H1 (cell line): ENCODE results near the gene LRTM2. TPM values are rescaled to one million over a fixed set of nuclear protein-coding genes. Genes with fewer than 3 reads are reported as not detected.

Source experiments
- CTCF ChIA-PET: fragments of 300-600 bp; sonication (Branson Sonifier 250); formaldehyde crosslinking; loops from one replicate; lab custom pipeline; 2021; ENCODE audit not compliant: partially characterized antibody; lab: Charles Lee
- POLR2A ChIA-PET: fragments of 300-600 bp; sonication (Branson Sonifier 250); formaldehyde crosslinking; loops from one replicate; lab custom pipeline; 2021; ENCODE audit warnings: inconsistent platforms; ENCODE audit not compliant: partially characterized antibody; lab: Charles Lee
- DNase-seq, 2 experiments: peaks; one replicate each; pipeline versions ENCODE4 v3.0.0 to v3.0.0-alpha.2; 2010 to 2022; ENCODE audit warnings: low spot score in 2 of 2, low read depth in 1 of 2, mixed read lengths in 1 of 2
- FAIRE-seq: peaks from 2 replicates; lab custom pipeline; 2011; peaks lifted over from hg19 to GRCh38; lab: Jason Lieb, UNC
- H2AFZ ChIP-seq: 2 replicates; pipeline ENCODE4 v1.8.1; 2012; ENCODE audit warnings: low read length, inconsistent platforms
- H2AK5ac ChIP-seq: 2 replicates; pipeline ENCODE4 v1.6.1; 2013; ENCODE audit warnings: low read depth, low read length
- H2BK120ac ChIP-seq: replicated peaks from 2 replicates; pipeline ENCODE3; 2013; ENCODE audit warnings: low read depth, low read length, inconsistent platforms
- H2BK12ac ChIP-seq: 2 replicates; pipeline ENCODE4 v1.6.1; 2013; ENCODE audit warnings: low read depth, low read length
- H2BK15ac ChIP-seq: 2 replicates; pipeline ENCODE4 v1.6.1; 2013; ENCODE audit warnings: low read length
- H2BK20ac ChIP-seq: 2 replicates; pipeline ENCODE4 v1.6.1; 2013; ENCODE audit warnings: low read length
- H2BK5ac ChIP-seq: 2 replicates; pipeline ENCODE4 v1.6.1; 2013; ENCODE audit warnings: low read depth, low read length
- H3K14ac ChIP-seq: 2 replicates; pipeline ENCODE4 v1.6.1; 2013; ENCODE audit warnings: inconsistent platforms; ENCODE audit not compliant: insufficient read length
- H3K18ac ChIP-seq: 2 replicates; pipeline ENCODE4 v1.6.1; 2013; ENCODE audit warnings: low read length; ENCODE audit errors: extremely low read depth
- H3K23ac ChIP-seq: 2 replicates; pipeline ENCODE4 v1.6.1; 2013; ENCODE audit warnings: inconsistent platforms; ENCODE audit not compliant: insufficient read length
- H3K23me2 ChIP-seq: 2 replicates; pipeline ENCODE4 v1.6.1; 2013; ENCODE audit warnings: low read depth, low read length
- H3K27ac ChIP-seq: 2 replicates; pipeline ENCODE4 v1.6.1; 2011; ENCODE audit warnings: low read depth, low read length, inconsistent platforms
- H3K27me3 ChIP-seq, 4 experiments: replicated peaks in 1 of 4; 1 replicate in 1 of 4; 2 replicates in 3 of 4; pipeline versions ENCODE4 v1.6.1 to v1.8.1; 2011 to 2013; ENCODE audit warnings: low read length in 3 of 4, mild to moderate bottlenecking in 3 of 4, inconsistent platforms in 2 of 4, mixed read lengths in 2 of 4, moderate library complexity in 1 of 4; ENCODE audit not compliant: control insufficient read depth in 3 of 4, insufficient read depth in 3 of 4; ENCODE audit errors: extremely low read depth in 1 of 4
- H3K36me3 ChIP-seq, 4 experiments: 2 replicates each; pipeline versions ENCODE4 v1.6.1 to v1.8.1; 2011 to 2013; ENCODE audit warnings: mild to moderate bottlenecking in 4 of 4, low read length in 3 of 4, moderate library complexity in 2 of 4, control low read depth in 1 of 4, inconsistent platforms in 1 of 4; ENCODE audit not compliant: insufficient read depth in 4 of 4, control insufficient read depth in 2 of 4
- H3K4ac ChIP-seq: replicated peaks from 2 replicates; pipeline ENCODE3; 2013; ENCODE audit warnings: low read length, low read depth, mixed read lengths, inconsistent platforms; ENCODE audit not compliant: insufficient read length
- H3K4me1 ChIP-seq, 4 experiments: replicated peaks in 1 of 4; 1 replicate in 1 of 4; 2 replicates in 3 of 4; pipeline versions ENCODE4 v1.6.1 to v1.8.1; 2011 to 2013; ENCODE audit warnings: low read length in 3 of 4, inconsistent platforms in 2 of 4, mixed read lengths in 1 of 4; ENCODE audit not compliant: insufficient read depth in 4 of 4, control insufficient read depth in 3 of 4
- H3K4me2 ChIP-seq, 2 experiments: 2 replicates each; pipeline versions ENCODE4 v1.6.1 to v1.8.1; 2011 to 2013; ENCODE audit warnings: low read depth in 2 of 2, low read length in 2 of 2, control low read depth in 1 of 2, inconsistent platforms in 1 of 2, mild to moderate bottlenecking in 1 of 2; ENCODE audit not compliant: insufficient read depth in 1 of 2
- H3K4me3 ChIP-seq, 4 experiments: fragments of 200-600, 300-600 bp in 1 of 4; sonication (generic), shearing (Covaris generic), sonication (Bioruptor Twin) in 1 of 4; 2 replicates each; pipeline versions ENCODE4 v1.5.1 to v1.8.1; 2011 to 2016; ENCODE audit warnings: low read length in 4 of 4, low read depth in 3 of 4, control low read depth in 2 of 4, inconsistent platforms in 2 of 4, mild to moderate bottlenecking in 2 of 4, mixed read lengths in 1 of 4, moderate library complexity in 1 of 4; ENCODE audit not compliant: insufficient read depth in 2 of 4; ENCODE audit errors: extremely low read depth in 1 of 4
- H3K56ac ChIP-seq: replicated peaks from 2 replicates; pipeline ENCODE3; 2013; ENCODE audit warnings: low read depth, mild to moderate bottlenecking, mixed read lengths, low read length, inconsistent platforms; ENCODE audit not compliant: insufficient read length
- H3K79me1 ChIP-seq: 2 replicates; pipeline ENCODE4 v1.6.1; 2013; ENCODE audit warnings: low read depth, low read length, control low read depth
- H3K79me2 ChIP-seq, 2 experiments: 2 replicates each; pipeline versions ENCODE4 v1.6.1 to v1.8.1; 2012 to 2013; ENCODE audit warnings: low read length in 2 of 2, mild to moderate bottlenecking in 2 of 2, inconsistent platforms in 1 of 2; ENCODE audit not compliant: insufficient read depth in 2 of 2, control insufficient read depth in 1 of 2
- H3K9ac ChIP-seq, 4 experiments: replicated peaks in 1 of 4; 1 replicate in 1 of 4; 2 replicates in 3 of 4; pipeline versions ENCODE4 v1.6.1 to v1.8.1; 2011 to 2013; ENCODE audit warnings: low read depth in 3 of 4, low read length in 3 of 4, control low read depth in 2 of 4, mild to moderate bottlenecking in 2 of 4, moderate library complexity in 2 of 4, inconsistent platforms in 1 of 4; ENCODE audit errors: extremely low read depth in 1 of 4
- H3K9me3 ChIP-seq, 2 experiments: 2 replicates each; pipeline versions ENCODE4 v1.6.1 to v1.8.1; 2012 to 2013; ENCODE audit warnings: mild to moderate bottlenecking in 2 of 2, moderate library complexity in 2 of 2, control low read depth in 1 of 2, inconsistent platforms in 1 of 2, low read depth in 1 of 2, low read length in 1 of 2, mixed read lengths in 1 of 2; ENCODE audit not compliant: insufficient read depth in 2 of 2
- H4K20me1 ChIP-seq, 2 experiments: replicated peaks in 1 of 2; 2 replicates each; pipeline versions ENCODE3 to v1.8.1; 2011 to 2013; ENCODE audit warnings: inconsistent platforms in 2 of 2, low read length in 2 of 2, mild to moderate bottlenecking in 1 of 2; ENCODE audit not compliant: insufficient read depth in 2 of 2, control insufficient read depth in 1 of 2
- H4K5ac ChIP-seq: 2 replicates; pipeline ENCODE4 v1.6.1; 2013; ENCODE audit warnings: low read length, low read depth, mixed read lengths, inconsistent platforms; ENCODE audit not compliant: insufficient read length
- H4K8ac ChIP-seq: 2 replicates; pipeline ENCODE4 v1.8.0; 2013; ENCODE audit warnings: mild to moderate bottlenecking, moderate library complexity, low read length, inconsistent platforms; ENCODE audit not compliant: insufficient read depth; ENCODE audit errors: extremely low read depth
- H4K91ac ChIP-seq: replicated peaks from 2 replicates; pipeline ENCODE3; 2013; ENCODE audit warnings: low read length, mixed read lengths, inconsistent platforms; ENCODE audit not compliant: insufficient read length
- SIRT6 ChIP-seq: IDR thresholded peaks from one replicate; pipeline ENCODE4 v1.7.1; 2012; ENCODE audit warnings: low read length, inconsistent platforms
- SP2 ChIP-seq: IDR thresholded peaks from 2 replicates; pipeline ENCODE4 v1.6.1; 2012; ENCODE audit warnings: mild to moderate bottlenecking, low read length, inconsistent platforms
- WGBS, 2 experiments: shearing (Covaris generic) in 1 of 2; methylation state at CpG; one replicate each; pipeline versions ENCODE4 v1.1.6 to v1.1.7; 2013 to 2015; ENCODE audit warnings: low lambda C conversion rate in 2 of 2, mixed read lengths in 2 of 2, inconsistent platforms in 1 of 2, low coverage in 1 of 2, missing lambda C conversion rate in 1 of 2; ENCODE audit not compliant: insufficient replicate concordance in 2 of 2, insufficient coverage in 1 of 2, insufficient read length in 1 of 2; ENCODE audit errors: extremely low coverage in 1 of 2, missing lambda C conversion rate in 1 of 2; 5-methylcytosine and 5-hydroxymethylcytosine counted together
- polyA plus RNA-seq, 7 experiments: library from polyadenylated mRNA; depleted of rRNA in 3 of 7; stranded (reverse) in 5 of 7; unstranded in 2 of 7; fragments of >200 nt in 5 of 7; fragments of 200-250 nt in 2 of 7; gene quantifications; 1 replicate in 5 of 7; 2 replicates in 1 of 7; 4 replicates in 1 of 7; pipeline versions ENCODE4 v1.2.1 to v1.2.3, GENCODE V29; 2011 to 2013; ENCODE audit warnings: missing spikeins in 2 of 7, mixed read lengths in 2 of 7
- total RNA-seq: library from RNA; stranded (reverse); fragmentation: NEBNext Ultra II Directional; extraction: Animal tissue kit (Norgen Biotek cat#: 25700); gene quantifications from 2 replicates; pipeline ENCODE4 v1.2.1, GENCODE V29; 2021

Gene LRTM2
- total and polyA plus RNA-seq, 2 of the 8 experiments (the other 6 are each of a cell fraction or from before 2014, with no cell fraction given), result 0.06 TPM; not detected in 1

DNA sequence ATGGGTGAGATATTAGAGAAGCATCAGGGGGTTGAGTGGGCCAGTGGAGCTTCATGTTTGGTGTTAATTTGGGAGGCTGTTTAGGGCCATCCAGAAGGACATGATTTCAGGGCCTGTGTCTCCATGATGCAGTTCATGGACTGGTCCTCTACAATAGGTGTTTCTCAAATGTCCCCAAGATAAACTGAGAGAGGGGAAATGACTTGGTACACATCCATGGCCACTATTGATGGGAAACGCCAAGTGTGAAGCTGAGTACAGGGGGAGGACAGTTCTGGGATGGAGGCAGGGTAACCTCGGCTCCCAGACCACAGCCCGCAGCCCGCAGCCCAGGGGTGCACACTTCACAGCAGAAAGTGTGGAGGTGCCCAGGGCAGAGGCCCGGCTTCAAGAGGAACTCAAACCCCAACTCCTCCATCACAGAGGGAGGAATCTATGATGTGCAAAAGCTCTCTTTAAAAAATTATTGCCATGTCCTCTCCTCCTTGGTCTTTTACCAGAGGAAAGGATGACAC, 64.8 kb downstream of the LRTM2 start:
- H3K23me2 ChIP-seq, result no peaks in the 10 kb centered on the region
- no peak overlapping the region for H3K18ac ChIP-seq
- no peak overlapping the region for H2BK5ac ChIP-seq
- H3K27ac ChIP-seq, result no peak overlapping the region
- WGBS, 2 experiments, result 88% methylated on average over 5 of the region's 5 CpGs; no CpG with 5 or more reads in 1 of the 2 experiments
- H3K14ac ChIP-seq, result no peak overlapping the region
- H2AFZ ChIP-seq, result no peak overlapping the region
- H2BK120ac ChIP-seq, result no peak overlapping the region
- TF ChIP-seq SP2, result no peak
- no peak for TF ChIP-seq SIRT6
- TF ChIP-seq, all 59 proteins: peak for 0
- no peaks in the 10 kb centered on the region for H3K36me3 ChIP-seq
- H3K79me2 ChIP-seq, result no peaks in the 10 kb centered on the region
- no peak overlapping the region for H3K23ac ChIP-seq
- FAIRE-seq (no peak), DNase-seq (peak in 1 of 2 experiments; percentile 23)
- H3K56ac ChIP-seq, result no peak overlapping the region
- H3K4ac ChIP-seq, result no peak overlapping the region
- no peak overlapping the region for H4K91ac ChIP-seq
- no peak overlapping the region for H4K8ac ChIP-seq
- ChIA-PET CTCF (interaction anchor here (0.6 kb wide), 1 partner anchor 730 kb away, joined by 3 read pairs; no protein-coding TSS in a partner anchor), POLR2A (interaction anchor here (1.5 kb wide), 1 partner anchor 52 kb away, joined by 3 read pairs; no protein-coding TSS in a partner anchor)
- H3K4me3 ChIP-seq, result no peak overlapping the region
- H3K9ac ChIP-seq, result no peak overlapping the region
- H3K4me2 ChIP-seq, result no peak overlapping the region
- no peak overlapping the region for H2AK5ac ChIP-seq
- H3K27me3 ChIP-seq, result no peaks in the 10 kb centered on the region
- H2BK12ac ChIP-seq, result no peak overlapping the region
- H3K79me1 ChIP-seq, result no peaks in the 10 kb centered on the region
- H3K9me3 ChIP-seq, result no peaks in the 10 kb centered on the region; a peak in 1 of 4 replicates
- no peak overlapping the region for H2BK15ac ChIP-seq
- H2BK20ac ChIP-seq, result no peak overlapping the region
- H3K4me1 ChIP-seq, result no peaks in the 10 kb centered on the region
- H4K20me1 ChIP-seq, result no peaks in the 10 kb centered on the region
- no peak overlapping the region for H4K5ac ChIP-seq
